Duodenal mucosa (tissue), 2 donors: ENCODE data around the gene BIVM.

Experiments used
- H3K27ac ChIP-seq: one replicate; pipeline ENCODE4 v1.7.0; 2013; ENCODE audit warnings: low read depth, low read length
- H3K27me3 ChIP-seq, 2 donors: one replicate each; pipeline ENCODE4 v1.7.0; 2013; ENCODE audit warnings: low read length in 2 of 2, control low read depth in 1 of 2; ENCODE audit not compliant: insufficient read depth in 2 of 2, control insufficient read depth in 1 of 2
- H3K36me3 ChIP-seq, 2 donors: one replicate each; pipeline ENCODE4 v1.7.0; 2013; ENCODE audit warnings: low read length in 2 of 2, control low read depth in 1 of 2; ENCODE audit not compliant: insufficient read depth in 2 of 2, control insufficient read depth in 1 of 2
- H3K4me1 ChIP-seq, 2 donors: one replicate each; pipeline ENCODE4 v1.7.0; 2013; ENCODE audit warnings: low read length in 2 of 2, control low read depth in 1 of 2; ENCODE audit not compliant: insufficient read depth in 2 of 2, control insufficient read depth in 1 of 2
- H3K4me3 ChIP-seq, 2 donors: one replicate each; pipeline ENCODE4 v1.7.0; 2013; ENCODE audit warnings: low read length in 2 of 2, low read depth in 1 of 2
- H3K9ac ChIP-seq, 2 donors: one replicate each; pipeline ENCODE4 v1.7.0; 2013; ENCODE audit warnings: low read length in 2 of 2, low read depth in 1 of 2
- H3K9me3 ChIP-seq, 2 donors: one replicate each; pipeline ENCODE4 v1.7.0; 2013; ENCODE audit warnings: low read length in 2 of 2, control low read depth in 1 of 2; ENCODE audit not compliant: control insufficient read depth in 1 of 2

BIVM gene

GRCh38 chr13:102788683-102789082, 10.2 kb upstream of the BIVM start:
- no peak overlapping the region for H3K9ac ChIP-seq
- no peak overlapping the region for H3K27ac ChIP-seq
- H3K36me3 ChIP-seq, result peaks cover 0 to 10% of the 10 kb centered on the region in 2 donors
- H3K4me1 ChIP-seq, result no peaks in the 10 kb centered on the region
- no peaks in the 10 kb centered on the region for H3K27me3 ChIP-seq
- no peak overlapping the region for H3K4me3 ChIP-seq
- no peaks in the 10 kb centered on the region for H3K9me3 ChIP-seq

- Histone ChIP-seq H3K9ac (no peak overlapping the region), H3K27me3 (no peaks in the 10 kb centered on the region), H3K27ac (no peak overlapping the region), H3K9me3 (no peaks in the 10 kb centered on the region), H3K4me1 (no peaks in the 10 kb centered on the region), H3K4me3 (no peak overlapping the region), H3K36me3 (peaks cover 0 to 10% of the 10 kb centered on the region in 2 donors)
Observed at GRCh38 chr13:102792396-102792795, 6.5 kb upstream of the BIVM start.

- H3K36me3 ChIP-seq, result peaks cover 0 to 10% of the 10 kb centered on the region in 2 donors
- no peaks in the 10 kb centered on the region for H3K27me3 ChIP-seq
- H3K9me3 ChIP-seq, result no peaks in the 10 kb centered on the region
- no peak overlapping the region for H3K9ac ChIP-seq
- no peak overlapping the region for H3K4me3 ChIP-seq
- peaks cover 0 to 4% of the 10 kb centered on the region in 2 donors for H3K4me1 ChIP-seq
- no peak overlapping the region for H3K27ac ChIP-seq
Observed at GRCh38 chr13:102793611-102794355, 5.1 kb upstream of the BIVM start.

- H3K9ac ChIP-seq, result peak overlapping the region; percentile 59 to 73
- H3K4me1 ChIP-seq, result peaks cover 0 to 8% of the 10 kb centered on the region in 2 donors
- peak overlapping the region; percentile 87 for H3K4me3 ChIP-seq
- no peaks in the 10 kb centered on the region for H3K9me3 ChIP-seq
- H3K27ac ChIP-seq, result peak overlapping the region; percentile 73
- H3K36me3 ChIP-seq, result no peaks in the 10 kb centered on the region
- no peaks in the 10 kb centered on the region for H3K27me3 ChIP-seq
Observed at GRCh38 chr13:102799426-102800144, 666 bp downstream of the BIVM start.

GRCh38 chr13:102800145-102801041, 1.5 kb downstream of the BIVM start:
- peak overlapping the region; percentile 59 to 73 for H3K9ac ChIP-seq
- H3K4me1 ChIP-seq, result peaks cover 0 to 8% of the 10 kb centered on the region in 2 donors
- H3K27me3 ChIP-seq, result no peaks in the 10 kb centered on the region
- peak overlapping the region; percentile 73 for H3K27ac ChIP-seq
- H3K9me3 ChIP-seq, result no peaks in the 10 kb centered on the region
- H3K4me3 ChIP-seq, result peak overlapping the region; percentile 87
- no peaks in the 10 kb centered on the region for H3K36me3 ChIP-seq

- H3K9me3 ChIP-seq, result no peaks in the 10 kb centered on the region
- H3K9ac ChIP-seq, result no peak overlapping the region
- H3K36me3 ChIP-seq, result peaks cover 0 to under 1% of the 10 kb centered on the region in 2 donors
- H3K27ac ChIP-seq, result no peak overlapping the region
- peaks cover 0 to 4% of the 10 kb centered on the region in 2 donors for H3K4me1 ChIP-seq
- H3K27me3 ChIP-seq, result no peaks in the 10 kb centered on the region
- H3K4me3 ChIP-seq, result no peak overlapping the region
Observed at GRCh38 chr13:102805680-102806079, 6.8 kb downstream of the BIVM start.

- H3K36me3 ChIP-seq, result peaks cover 0 to 2% of the 10 kb centered on the region in 2 donors
- H3K27ac ChIP-seq, result no peak overlapping the region
- no peaks in the 10 kb centered on the region for H3K27me3 ChIP-seq
- H3K9ac ChIP-seq, result no peak overlapping the region
- no peaks in the 10 kb centered on the region for H3K4me1 ChIP-seq
- H3K4me3 ChIP-seq, result no peak overlapping the region
- H3K9me3 ChIP-seq, result no peaks in the 10 kb centered on the region
Observed at GRCh38 chr13:102807699-102808098, 8.8 kb downstream of the BIVM start.

- H3K9me3 ChIP-seq, result no peaks in the 10 kb centered on the region
- H3K27ac ChIP-seq, result no peak overlapping the region
- no peaks in the 10 kb centered on the region for H3K27me3 ChIP-seq
- no peaks in the 10 kb centered on the region for H3K4me1 ChIP-seq
- H3K4me3 ChIP-seq, result no peak overlapping the region
- H3K9ac ChIP-seq, result no peak overlapping the region
- peaks cover 0 to 7% of the 10 kb centered on the region in 2 donors for H3K36me3 ChIP-seq
Observed at GRCh38 chr13:102812611-102813287, 13.8 kb downstream of the BIVM start.

- Histone ChIP-seq H3K4me3 (no peak overlapping the region), H3K4me1 (no peaks in the 10 kb centered on the region), H3K36me3 (peaks cover 0 to 9% of the 10 kb centered on the region in 2 donors), H3K27ac (no peak overlapping the region), H3K27me3 (no peaks in the 10 kb centered on the region), H3K9ac (no peak overlapping the region), H3K9me3 (no peaks in the 10 kb centered on the region)
Observed at GRCh38 chr13:102814025-102814607, 15.2 kb downstream of the BIVM start.
